Omental fat pad (tissue), 4 donors: ENCODE results near the gene SART1. TPM values are rescaled to one million over a fixed set of nuclear protein-coding genes. Genes with fewer than 3 reads are reported as not detected.
A peak's percentile ranks its signal among the peaks of the same experiment; 100 is the strongest.

Source experiments
- ATAC-seq: fragments of 150-250 bp; one replicate; pipeline ENCODE4 v1.9.1; 2016; ENCODE audit warnings: mild to moderate bottlenecking, moderate library complexity; ENCODE audit not compliant: low FRiP score
- DNase-seq: peaks from one replicate; pipeline ENCODE4 v3.0.0-alpha.2; 2019; ENCODE audit warnings: low spot score
- CTCF ChIP-seq, 3 donors: fragments of 450-650 bp; IDR thresholded peaks; one replicate each; pipeline ENCODE4 v1.5.1; 2016 to 2017; ENCODE audit warnings: antibody characterized with exemption in 3 of 3, mild to moderate bottlenecking in 3 of 3, moderate library complexity in 2 of 3
- total RNA-seq, 4 donors: library from RNA; depleted of rRNA; stranded (reverse); fragments of >200 nt; gene quantifications; one replicate each; pipeline ENCODE4 v1.1.0, GENCODE V29; 2016

SART1 gene
- total RNA-seq, 4 donors from 2014 or later, result 22.5 to 62.4 (median 47.1) TPM

- DNase-seq, result no peak
- no peak for TF ChIP-seq CTCF (IDR thresholded peaks at IDR 0.05)
- ATAC-seq, result no peak
Observed at GRCh38 chr11:65997286-65997685, 35.8 kb downstream of the SART1 start.

DNA sequence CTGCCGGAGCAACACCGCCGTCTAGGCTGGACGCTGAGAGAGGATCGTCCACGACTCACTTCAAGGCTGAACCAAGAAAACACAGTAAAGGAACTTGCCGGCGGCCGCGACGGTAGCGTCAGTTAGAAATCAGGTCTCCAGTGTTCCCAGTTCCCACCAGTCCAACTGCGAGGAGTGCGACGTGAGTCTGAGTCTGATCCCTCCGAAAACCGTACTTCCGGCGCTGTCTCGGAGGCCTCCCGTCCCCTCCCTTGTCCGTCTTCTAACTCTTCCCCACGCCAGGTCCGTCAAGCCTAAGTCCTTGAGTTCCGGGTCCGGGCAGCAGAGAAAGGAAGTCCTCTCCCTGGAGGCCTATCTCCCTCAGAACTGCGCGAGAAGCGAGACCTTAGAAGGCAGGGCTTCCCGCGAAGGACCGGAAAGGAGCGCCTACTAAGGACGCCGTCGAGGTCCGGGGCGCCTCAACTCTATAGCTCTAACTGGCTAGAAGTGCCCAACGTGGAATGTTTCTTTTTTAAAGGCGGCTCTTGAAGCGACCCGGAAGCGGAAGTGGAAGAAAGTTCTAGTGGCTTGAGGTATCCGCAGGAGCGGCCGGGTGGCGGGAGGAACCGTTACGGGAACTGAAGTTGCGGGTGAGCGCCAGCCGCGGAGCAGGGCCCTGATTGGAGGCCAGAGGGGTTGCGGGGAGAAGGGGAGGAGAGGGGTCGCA lies 40.6 kb downstream of the SART1 start, which contains the start of the genes BANF1 and EIF1AD:
TSS of gene BANF1 (plus strand) at position 562 of the 706 bp plus-strand sequence. CDS start 748 bp downstream, outside the sequence.
TSS of gene EIF1AD (minus strand) at position 216 of the 706 bp plus-strand sequence. CDS start 1,768 bp downstream, outside the sequence.
- no peak for TF ChIP-seq CTCF (IDR thresholded peaks at IDR 0.05)
- ATAC-seq (peak; percentile 93), DNase-seq (peak; percentile 79)

GRCh38 chr11:66002648-66003225 lies 41.2 kb downstream of the SART1 start:
- no peak for TF ChIP-seq CTCF (IDR thresholded peaks at IDR 0.05)
- ATAC-seq, result peak; percentile 83
- DNase-seq, result no peak

GRCh38 chr11:66003291-66003690 lies 41.8 kb downstream of the SART1 start:
- DNase-seq, result no peak
- no peak for TF ChIP-seq CTCF (IDR thresholded peaks at IDR 0.05)
- no peak for ATAC-seq

- TF ChIP-seq CTCF (IDR thresholded peaks at IDR 0.05), result no peak
- DNase-seq, result no peak
- ATAC-seq, result no peak
Observed at GRCh38 chr11:66004186-66004585, 42.7 kb downstream of the SART1 start.

DNA sequence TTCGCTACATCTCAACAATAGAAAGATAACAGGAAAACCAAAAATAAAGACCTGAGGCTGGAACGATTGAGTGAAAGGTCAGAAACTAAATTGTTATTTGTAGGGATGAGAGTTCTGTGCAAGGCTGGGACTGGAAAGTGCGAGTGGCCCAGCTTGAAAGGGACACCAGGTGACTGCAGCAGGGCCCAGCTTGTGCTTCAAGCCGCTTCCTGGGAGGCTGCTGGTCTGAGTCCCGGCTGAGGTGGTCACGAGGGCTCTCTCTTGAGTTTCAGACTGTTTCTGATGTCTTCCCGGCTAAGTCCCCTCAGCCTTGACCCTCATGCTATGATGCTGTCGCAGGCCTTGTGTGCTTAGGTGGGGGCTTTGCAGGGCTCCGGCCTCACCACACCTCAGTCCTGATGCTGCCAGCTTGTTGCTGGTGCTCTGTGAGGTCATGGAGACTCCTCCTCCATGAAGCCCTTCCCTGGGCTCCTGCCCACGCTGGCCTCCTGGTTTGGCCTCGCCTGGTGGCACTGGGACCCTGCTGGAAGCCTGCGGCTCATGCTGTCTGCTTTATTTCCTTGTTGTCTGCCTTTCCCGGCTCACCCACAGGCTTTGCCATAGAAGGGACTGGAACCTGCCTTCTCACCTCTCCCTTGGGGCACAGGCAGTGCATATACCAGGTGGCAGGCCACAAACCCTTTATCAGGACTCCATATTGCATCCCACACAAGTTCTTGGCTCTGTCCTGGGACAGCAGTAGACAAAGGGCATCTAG lies 44.8 kb downstream of the SART1 start:
- TF ChIP-seq CTCF (IDR thresholded peaks at IDR 0.05), result no peak
- no peak for ATAC-seq
- no peak for DNase-seq
